Neural cell (in vitro differentiated cells): ENCODE data around the gene DLG2. TPM values are rescaled to one million over a fixed set of nuclear protein-coding genes. Genes with fewer than 3 reads are reported as not detected.

ENCODE experiments used
- H2AFZ ChIP-seq: fragments of 200-600, 300-800 bp; sonication (generic), shearing (Covaris generic); 2 replicates; pipeline ENCODE4 v1.6.0; 2014; ENCODE audit warnings: low read depth, mild to moderate bottlenecking, antibody characterized with exemption, low read length, moderate library complexity
- H3F3A ChIP-seq: fragments of 200-600 bp; shearing (Covaris generic); 2 replicates; pipeline ENCODE4 v1.6.1; 2016; ENCODE audit warnings: mild to moderate bottlenecking, moderate library complexity, mixed read lengths, antibody characterized with exemption, low read length; ENCODE audit not compliant: insufficient read depth, poor library complexity, severe bottlenecking
- H3K27ac ChIP-seq: fragments of 200-600, 300-800 bp; sonication (generic), shearing (Covaris generic); 2 replicates; pipeline ENCODE4 v1.5.1; 2014; ENCODE audit warnings: mild to moderate bottlenecking, low read length, moderate library complexity
- H3K27me3 ChIP-seq: fragments of 300-800, 200-600 bp; sonication (generic), shearing (Covaris generic); 2 replicates; pipeline ENCODE4 v1.6.0; 2014; ENCODE audit warnings: mild to moderate bottlenecking, low read depth, low read length, moderate library complexity; ENCODE audit not compliant: insufficient read depth
- H3K36me3 ChIP-seq: fragments of 300-800, 200-600 bp; sonication (generic), shearing (Covaris generic); 2 replicates; pipeline ENCODE4 v1.5.1; 2014; ENCODE audit warnings: mild to moderate bottlenecking, antibody characterized with exemption, low read length, moderate library complexity; ENCODE audit not compliant: insufficient read depth
- H3K4me2 ChIP-seq: fragments of 300-800, 200-600 bp; sonication (generic), shearing (Covaris generic); 2 replicates; pipeline ENCODE4 v1.6.0; 2014; ENCODE audit warnings: mild to moderate bottlenecking, low read length
- H3K4me3 ChIP-seq: fragments of 300-800, 200-600 bp; sonication (generic), shearing (Covaris generic); 2 replicates; pipeline ENCODE4 v1.5.1; 2014; ENCODE audit warnings: mild to moderate bottlenecking, low read length, moderate library complexity
- H3K79me2 ChIP-seq: fragments of 200-600 bp; shearing (Covaris generic); replicated peaks from 2 replicates; pipeline ENCODE4 v1.6.0; 2014; ENCODE audit warnings: mild to moderate bottlenecking, low read length, moderate library complexity; ENCODE audit not compliant: insufficient read depth
- H3K9ac ChIP-seq: fragments of 300-800, 200-600 bp; sonication (generic), shearing (Covaris generic); 2 replicates; pipeline ENCODE4 v1.6.1; 2016; ENCODE audit warnings: mild to moderate bottlenecking, low read length, mixed read lengths
- H3K9me2 ChIP-seq: fragments of 200-600 bp; shearing (Covaris generic); 2 replicates; pipeline ENCODE4 v1.6.1; 2016; ENCODE audit warnings: mild to moderate bottlenecking, low read length, mixed read lengths; ENCODE audit not compliant: insufficient read depth
- H3K9me3 ChIP-seq: fragments of 200-600, 300-800 bp; sonication (generic), shearing (Covaris generic); 2 replicates; pipeline ENCODE4 v1.6.1; 2016; ENCODE audit warnings: mild to moderate bottlenecking, mixed run types, low read length, moderate library complexity, mixed read lengths
- H4K20me1 ChIP-seq: fragments of 200-600 bp; shearing (Covaris generic); 2 replicates; pipeline ENCODE4 v1.6.1; 2016; ENCODE audit warnings: mild to moderate bottlenecking, mixed run types; ENCODE audit not compliant: insufficient read depth
- CTCF ChIP-seq: fragments of 450-650 bp; IDR thresholded peaks from 2 replicates; pipeline ENCODE4 v1.5.1; 2014; ENCODE audit warnings: antibody characterized with exemption, mild to moderate bottlenecking, moderate library complexity; ENCODE audit not compliant: poor library complexity, severe bottlenecking
- EP300 ChIP-seq: fragments of 450-650 bp; conservative IDR thresholded peaks from 2 replicates; pipeline ENCODE4 v1.6.1; 2014; ENCODE audit warnings: antibody characterized with exemption, mild to moderate bottlenecking, moderate library complexity; ENCODE audit not compliant: poor library complexity, severe bottlenecking
- EZH2 ChIP-seq: fragments of 200-600, 300-800 bp; shearing (Covaris generic), sonication (generic); IDR thresholded peaks from 2 replicates; pipeline ENCODE4 v1.6.1; 2014; ENCODE audit warnings: antibody characterized with exemption, low read length, borderline replicate concordance, mild to moderate bottlenecking; ENCODE audit not compliant: insufficient read depth, poor library complexity, severe bottlenecking
- MXI1 ChIP-seq: fragments of 450-650 bp; conservative IDR thresholded peaks from 2 replicates; pipeline ENCODE4 v1.6.1; 2014; ENCODE audit warnings: antibody characterized with exemption, mild to moderate bottlenecking; ENCODE audit not compliant: poor library complexity, severe bottlenecking
- POLR2AphosphoS5 ChIP-seq: IDR thresholded peaks from 2 replicates; pipeline ENCODE4 v1.6.1; 2012
- RAD21 ChIP-seq: fragments of 450-650 bp; conservative IDR thresholded peaks from 2 replicates; pipeline ENCODE4 v1.6.1; 2014; ENCODE audit warnings: antibody characterized with exemption, mild to moderate bottlenecking, moderate library complexity
- REST ChIP-seq: IDR thresholded peaks from 2 replicates; pipeline ENCODE4 v1.6.1; 2012; ENCODE audit warnings: borderline replicate concordance
- SMC3 ChIP-seq: fragments of 450-650 bp; conservative IDR thresholded peaks from 2 replicates; pipeline ENCODE4 v1.6.1; 2014; ENCODE audit warnings: antibody characterized with exemption, mild to moderate bottlenecking, moderate library complexity; ENCODE audit not compliant: poor library complexity
- TAF1 ChIP-seq: IDR thresholded peaks from 2 replicates; pipeline ENCODE4 v1.6.1; 2012; ENCODE audit warnings: low read depth
- polyA plus RNA-seq: library from polyadenylated mRNA; depleted of rRNA; stranded (reverse); fragments of >200 nt; gene quantifications from 2 replicates; pipeline ENCODE4 v1.2.3, GENCODE V29; 2014

Gene DLG2
- polyA plus RNA-seq, 1 donor from 2014 or later = 179 TPM

- H3F3A ChIP-seq = no peaks in the 10 kb centered on the region
- H3K9ac ChIP-seq = no peak overlapping the region
- H3K4me2 ChIP-seq = no peak overlapping the region
- no peaks in the 10 kb centered on the region for H3K9me2 ChIP-seq
- H3K27ac ChIP-seq = no peak overlapping the region
- no peak overlapping the region for H3K4me3 ChIP-seq
- H3K36me3 ChIP-seq = no peaks in the 10 kb centered on the region
- no peak for TF ChIP-seq MXI1
- TF ChIP-seq SMC3 = no peak
- no peak for TF ChIP-seq RAD21
- TF ChIP-seq CTCF = no peak
- TF ChIP-seq REST = no peak
- TF ChIP-seq EP300 = no peak
- no peak for TF ChIP-seq TAF1
- no peak for TF ChIP-seq EZH2
- no peak for TF ChIP-seq POLR2AphosphoS5
- H4K20me1 ChIP-seq = no peaks in the 10 kb centered on the region
- no peaks in the 10 kb centered on the region for H3K27me3 ChIP-seq
- no peak overlapping the region for H2AFZ ChIP-seq
- no peaks in the 10 kb centered on the region for H3K9me3 ChIP-seq
- no peaks in the 10 kb centered on the region for H3K79me2 ChIP-seq
Observed at GRCh38 chr11:84685976-84686375, 941.2 kb downstream of the DLG2 start.

GRCh38 chr11:84685149-84685548, 942.0 kb downstream of the DLG2 start:
- no peak overlapping the region for H3K9ac ChIP-seq
- H3K27me3 ChIP-seq = no peaks in the 10 kb centered on the region
- no peak for TF ChIP-seq CTCF
- TF ChIP-seq MXI1 = no peak
- TF ChIP-seq REST = no peak
- TF ChIP-seq EP300 = no peak
- TF ChIP-seq SMC3 = no peak
- no peak for TF ChIP-seq EZH2
- no peak for TF ChIP-seq RAD21
- TF ChIP-seq TAF1 = no peak
- TF ChIP-seq POLR2AphosphoS5 = no peak
- H3K9me2 ChIP-seq = no peaks in the 10 kb centered on the region
- H3K79me2 ChIP-seq = no peaks in the 10 kb centered on the region
- H3K9me3 ChIP-seq = no peaks in the 10 kb centered on the region
- H3K36me3 ChIP-seq = no peaks in the 10 kb centered on the region
- no peak overlapping the region for H3K27ac ChIP-seq
- H3F3A ChIP-seq = no peaks in the 10 kb centered on the region
- no peak overlapping the region for H3K4me3 ChIP-seq
- no peak overlapping the region for H2AFZ ChIP-seq
- no peak overlapping the region for H3K4me2 ChIP-seq
- no peaks in the 10 kb centered on the region for H4K20me1 ChIP-seq
